ENCODE data around the gene LBHD1.
"Not testable (repeated sequence)": the region's sequence is repeated elsewhere in the genome, so short reads cannot be mapped to it uniquely, and the experiment has no call there.

The LBHD1 gene

DNA sequence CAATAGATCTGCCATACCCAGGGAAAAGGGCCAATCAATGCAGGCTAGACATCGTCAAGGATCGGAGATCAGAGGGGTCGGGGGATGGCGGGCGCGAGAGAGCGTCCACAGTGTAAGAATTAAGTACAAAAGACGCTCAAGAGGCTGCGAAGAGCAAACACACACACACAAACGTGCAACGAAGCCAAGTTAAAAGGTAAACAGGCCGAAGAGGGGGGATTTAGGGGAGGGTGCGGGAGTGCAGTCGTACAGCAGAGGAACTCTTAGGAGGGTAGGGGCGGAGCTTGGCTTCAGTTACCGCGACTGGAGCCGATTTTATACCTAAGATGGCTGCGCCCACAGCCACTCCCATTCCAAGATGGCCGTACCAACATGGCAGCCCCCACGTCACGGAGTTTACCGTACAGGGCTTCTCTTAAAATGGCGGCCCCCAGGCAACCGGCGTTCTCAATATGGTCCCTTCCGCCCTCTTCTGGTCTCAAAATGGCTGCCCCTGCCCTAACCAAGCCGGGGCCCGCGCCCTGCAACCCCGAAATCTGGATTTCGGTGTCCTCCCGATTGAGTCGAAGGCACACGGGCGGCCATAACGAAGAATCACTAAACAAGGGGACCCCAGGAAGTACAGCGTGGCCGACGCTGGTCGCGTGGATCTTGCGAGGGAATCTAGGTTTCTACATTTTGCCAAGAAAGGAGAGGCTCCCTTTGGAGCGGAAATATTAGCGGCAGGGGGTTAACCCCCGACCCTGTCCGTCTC lies 37.4 kb upstream of the LBHD1 start:
- Histone ChIP-seq H3K9me3 (ENCODE audit: control insufficient read depth, low read length) (no peaks in the 10 kb centered on the region), H3K36me3 (ENCODE audit: control insufficient read depth, insufficient read depth, low read length) (peaks cover 66% of the 10 kb centered on the region), H3K4me1 (ENCODE audit: control insufficient read depth, insufficient read depth, low read length, poor library complexity, severe bottlenecking) (peaks cover 3% of the 10 kb centered on the region), H3K27ac (ENCODE audit: low read depth, low read length, severe bottlenecking) (peak overlapping the region; percentile 98), H3K4me3 (ENCODE audit: extremely low read depth, insufficient read depth, low read length, poor library complexity, severe bottlenecking) (peak overlapping the region; percentile 35)
- WGBS, 2 experiments (ENCODE audit: insufficient coverage in 2 of 2) = 16 to 17% methylated on average over 42 to 45 of the region's 47 CpGs

- Histone ChIP-seq H3K4me1 (ENCODE audit: control insufficient read depth, insufficient read depth, low read length, poor library complexity, severe bottlenecking) (peaks cover 3% of the 10 kb centered on the region), H3K27ac (ENCODE audit: low read depth, low read length, severe bottlenecking) (peak overlapping the region; percentile 98), H3K36me3 (ENCODE audit: control insufficient read depth, insufficient read depth, low read length) (peaks cover 63% of the 10 kb centered on the region), H3K9me3 (ENCODE audit: control insufficient read depth, low read length) (no peaks in the 10 kb centered on the region), H3K4me3 (ENCODE audit: extremely low read depth, insufficient read depth, low read length, poor library complexity, severe bottlenecking) (peak overlapping the region; percentile 35)
- 53 to 54% methylated on average over 3 to 7 of the region's 7 CpGs for WGBS, 2 experiments (ENCODE audit: insufficient coverage in 2 of 2)
Observed at GRCh38 chr11:62708793-62709192, 36.7 kb upstream of the LBHD1 start.

DNA sequence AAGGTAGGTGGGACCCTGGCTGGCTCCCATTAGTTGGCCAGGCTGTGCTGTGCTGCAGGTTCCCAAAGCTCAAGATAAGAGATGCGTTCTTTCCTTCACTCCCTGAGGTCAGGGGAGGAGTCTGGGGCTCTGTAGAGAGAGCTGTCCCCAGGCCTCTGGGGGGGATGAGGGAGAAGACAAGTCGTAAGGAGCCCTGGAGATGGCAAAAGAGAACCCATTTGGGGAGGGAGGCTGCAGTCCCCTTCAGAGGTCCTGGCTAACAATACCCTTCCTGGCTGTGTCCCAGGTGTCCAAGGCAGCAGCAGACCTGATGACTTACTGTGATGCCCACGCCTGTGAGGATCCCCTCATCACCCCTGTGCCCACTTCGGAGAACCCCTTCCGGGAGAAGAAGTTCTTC lies 36.3 kb upstream of the LBHD1 start:
- Histone ChIP-seq H3K36me3 (ENCODE audit: control insufficient read depth, insufficient read depth, low read length) (peaks cover 60% of the 10 kb centered on the region), H3K9me3 (ENCODE audit: control insufficient read depth, low read length) (no peaks in the 10 kb centered on the region), H3K4me3 (ENCODE audit: extremely low read depth, insufficient read depth, low read length, poor library complexity, severe bottlenecking) (no peak overlapping the region), H3K4me1 (ENCODE audit: control insufficient read depth, insufficient read depth, low read length, poor library complexity, severe bottlenecking) (peaks cover 3% of the 10 kb centered on the region), H3K27ac (ENCODE audit: low read depth, low read length, severe bottlenecking) (peak overlapping the region; percentile 98)
- 91 to 93% methylated on average over 4 to 5 of the region's 5 CpGs for WGBS, 2 experiments (ENCODE audit: insufficient coverage in 2 of 2)

GRCh38 chr11:62707277-62707861 lies 35.3 kb upstream of the LBHD1 start, which contains the start of the genes BSCL2 and GNG3:
TSS of gene BSCL2 (minus strand) at chr11:62707424. CDS start at chr11:62707195, 229 bp downstream.
TSS of gene GNG3 (plus strand) at chr11:62707676. CDS start at chr11:62708296, 620 bp downstream.
- Histone ChIP-seq H3K9me3 (ENCODE audit: control insufficient read depth, low read length) (no peaks in the 10 kb centered on the region), H3K4me3 (ENCODE audit: extremely low read depth, insufficient read depth, low read length, poor library complexity, severe bottlenecking) (peak within 1 kb of the TSS; percentile 51), H3K27ac (ENCODE audit: low read depth, low read length, severe bottlenecking) (peak within 1 kb of the TSS; percentile 92), H3K4me1 (ENCODE audit: control insufficient read depth, insufficient read depth, low read length, poor library complexity, severe bottlenecking) (peaks cover 3% of the 10 kb centered on the region), H3K36me3 (ENCODE audit: control insufficient read depth, insufficient read depth, low read length) (peaks cover 60% of the 10 kb centered on the region)
- WGBS, 2 experiments (ENCODE audit: insufficient coverage in 2 of 2) = 10 to 11% methylated on average over 7 to 9 of the region's 10 CpGs

DNA sequence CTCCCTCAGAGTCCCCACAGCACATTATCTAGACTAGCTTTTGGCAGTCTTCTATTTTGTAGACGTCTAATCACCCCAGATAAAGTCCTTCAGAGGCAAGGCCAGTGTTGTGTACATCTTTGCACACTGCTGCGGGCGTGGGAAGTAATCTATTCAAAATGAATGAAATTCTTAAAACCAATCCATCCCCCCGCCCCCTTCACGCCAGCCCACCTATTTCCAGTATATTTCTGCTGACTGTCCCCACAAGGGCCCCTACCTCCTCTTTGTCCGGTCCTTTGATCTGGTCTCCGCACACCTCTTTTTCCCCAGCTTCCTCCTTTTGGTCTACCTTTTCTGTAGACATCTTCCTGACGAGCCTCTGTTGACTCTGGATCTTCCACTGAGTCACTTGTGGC lies 34.8 kb upstream of the LBHD1 start:
- peak overlapping the region; percentile 92 for H3K27ac ChIP-seq (ENCODE audit: low read depth, low read length, severe bottlenecking)
- peaks cover 3% of the 10 kb centered on the region for H3K4me1 ChIP-seq (ENCODE audit: control insufficient read depth, insufficient read depth, low read length, poor library complexity, severe bottlenecking)
- H3K36me3 ChIP-seq (ENCODE audit: control insufficient read depth, insufficient read depth, low read length) = peaks cover 60% of the 10 kb centered on the region
- H3K4me3 ChIP-seq (ENCODE audit: extremely low read depth, insufficient read depth, low read length, poor library complexity, severe bottlenecking) = peak overlapping the region; percentile 51
- WGBS, 2 experiments (ENCODE audit: insufficient coverage in 2 of 2) = 12 to 15% methylated on average over 5 to 6 of the region's 8 CpGs
- H3K9me3 ChIP-seq (ENCODE audit: control insufficient read depth, low read length) = no peaks in the 10 kb centered on the region

GRCh38 chr11:62705880-62706849 lies 34.1 kb upstream of the LBHD1 start:
- peaks cover 3% of the 10 kb centered on the region for H3K4me1 ChIP-seq (ENCODE audit: control insufficient read depth, insufficient read depth, low read length, poor library complexity, severe bottlenecking)
- H3K27ac ChIP-seq (ENCODE audit: low read depth, low read length, severe bottlenecking) = peak overlapping the region; percentile 92
- peak overlapping the region; percentile 51 for H3K4me3 ChIP-seq (ENCODE audit: extremely low read depth, insufficient read depth, low read length, poor library complexity, severe bottlenecking)
- WGBS, 2 experiments (ENCODE audit: insufficient coverage in 2 of 2) = 0 to 1% methylated on average over 52 to 71 of the region's 73 CpGs
- H3K36me3 ChIP-seq (ENCODE audit: control insufficient read depth, insufficient read depth, low read length) = peaks cover 60% of the 10 kb centered on the region
- no peaks in the 10 kb centered on the region for H3K9me3 ChIP-seq (ENCODE audit: control insufficient read depth, low read length)

GRCh38 chr11:62705413-62705812 lies 33.3 kb upstream of the LBHD1 start:
- Histone ChIP-seq H3K4me3 (ENCODE audit: extremely low read depth, insufficient read depth, low read length, poor library complexity, severe bottlenecking) (peak overlapping the region; percentile 51), H3K27ac (ENCODE audit: low read depth, low read length, severe bottlenecking) (peak overlapping the region; percentile 80), H3K36me3 (ENCODE audit: control insufficient read depth, insufficient read depth, low read length) (peaks cover 60% of the 10 kb centered on the region), H3K4me1 (ENCODE audit: control insufficient read depth, insufficient read depth, low read length, poor library complexity, severe bottlenecking) (peaks cover 3% of the 10 kb centered on the region), H3K9me3 (ENCODE audit: control insufficient read depth, low read length) (no peaks in the 10 kb centered on the region)
- 75 to 88% methylated on average over 5 to 6 of the region's 7 CpGs for WGBS, 2 experiments (ENCODE audit: insufficient coverage in 2 of 2)

DNA sequence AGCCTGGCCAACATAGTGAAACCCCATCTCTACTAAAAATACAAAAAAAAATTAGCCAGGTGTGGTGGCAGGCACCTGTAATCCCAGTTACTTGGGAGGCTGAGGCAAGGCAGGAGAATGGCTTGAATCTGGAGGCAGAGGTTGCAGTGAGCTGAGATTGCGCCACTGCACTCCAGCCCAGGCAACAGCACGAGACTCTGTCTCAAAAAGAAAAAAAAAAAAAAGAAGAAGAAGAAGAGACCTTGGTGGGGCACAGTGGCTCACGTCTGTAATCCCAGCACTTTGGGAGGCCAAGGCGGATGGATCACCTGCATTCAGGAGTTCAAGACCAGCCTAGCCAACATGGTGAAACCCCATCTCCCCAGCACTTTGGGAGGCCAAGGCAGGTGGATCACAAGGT lies 31.9 kb upstream of the LBHD1 start:
- WGBS, 2 experiments (ENCODE audit: insufficient coverage in 2 of 2) = 90 to 100% methylated on average over 2 of the region's 4 CpGs

DNA sequence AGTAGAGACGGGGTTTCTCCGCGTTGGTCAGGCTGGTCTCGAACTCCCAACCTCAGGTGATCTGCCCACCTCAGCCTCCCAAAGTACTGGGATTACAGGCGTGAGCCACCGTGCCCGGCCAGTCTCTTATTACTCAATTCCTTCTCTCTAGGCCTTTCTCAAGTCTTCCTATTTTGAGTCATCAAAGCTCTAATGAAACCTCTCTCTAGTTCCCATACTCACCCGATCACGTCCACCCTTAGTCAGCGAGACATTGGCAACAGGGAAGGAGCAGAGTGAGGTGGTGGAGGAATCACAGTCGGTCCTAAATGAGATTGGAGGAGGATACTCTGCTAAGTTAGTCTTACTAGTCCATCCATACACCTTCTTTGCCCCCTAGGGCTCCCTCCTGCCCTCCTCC lies 30.2 kb upstream of the LBHD1 start:
- peaks cover 59% of the 10 kb centered on the region for H3K36me3 ChIP-seq (ENCODE audit: control insufficient read depth, insufficient read depth, low read length)
- 95 to 98% methylated on average over 4 of the region's 11 CpGs for WGBS, 2 experiments (ENCODE audit: insufficient coverage in 2 of 2)
- H3K27ac ChIP-seq (ENCODE audit: low read depth, low read length, severe bottlenecking) = no peak overlapping the region
- no peaks in the 10 kb centered on the region for H3K4me1 ChIP-seq (ENCODE audit: control insufficient read depth, insufficient read depth, low read length, poor library complexity, severe bottlenecking)
- no peaks in the 10 kb centered on the region for H3K9me3 ChIP-seq (ENCODE audit: control insufficient read depth, low read length)
- H3K4me3 ChIP-seq (ENCODE audit: extremely low read depth, insufficient read depth, low read length, poor library complexity, severe bottlenecking) = no peak overlapping the region

More for the DNA sequence above, 31.9 kb upstream of the LBHD1 start:
- not testable (repeated sequence) for H3K27ac ChIP-seq (ENCODE audit: low read depth, low read length, severe bottlenecking); H3K9me3 ChIP-seq (ENCODE audit: control insufficient read depth, low read length); H3K4me3 ChIP-seq (ENCODE audit: extremely low read depth, insufficient read depth, low read length, poor library complexity, severe bottlenecking); H3K4me1 ChIP-seq (ENCODE audit: control insufficient read depth, insufficient read depth, low read length, poor library complexity, severe bottlenecking)
- H3K36me3 ChIP-seq (ENCODE audit: control insufficient read depth, insufficient read depth, low read length) = peaks cover 66% of the 10 kb centered on the region

DNA sequence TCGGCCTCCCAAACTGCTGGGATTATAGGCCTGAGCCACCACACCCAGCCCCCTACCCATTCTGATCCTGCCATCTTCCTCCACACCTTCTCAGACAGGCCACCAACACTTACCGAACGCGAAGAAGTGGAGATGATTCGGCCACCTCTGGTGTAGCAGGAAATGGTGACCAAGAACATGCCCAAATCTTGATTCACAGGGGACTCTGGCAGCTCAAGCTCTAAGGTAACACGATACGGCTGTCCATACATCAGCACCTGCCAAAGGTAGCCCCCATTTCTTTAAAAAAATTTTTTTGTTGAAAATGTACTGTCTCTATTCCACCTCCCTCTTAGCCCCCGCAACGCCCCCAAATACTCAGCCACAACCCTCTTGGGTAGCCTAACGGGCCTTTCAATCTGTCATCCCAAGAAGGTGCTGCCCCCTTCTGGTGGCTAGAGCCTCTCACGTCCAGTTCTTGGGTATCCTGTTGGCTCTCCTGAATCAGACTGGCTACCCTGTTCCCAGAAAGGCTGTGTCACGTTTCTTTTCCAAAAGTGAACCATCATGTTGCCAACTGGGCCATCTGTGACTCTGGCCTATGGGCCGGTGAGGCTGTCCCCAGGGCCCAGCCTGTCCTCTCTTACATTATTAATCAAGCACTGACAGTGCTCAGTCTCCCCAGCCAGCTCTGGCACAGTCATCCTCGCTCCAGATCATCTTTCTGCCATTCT lies 22.5 kb upstream of the LBHD1 start:
- Histone ChIP-seq H3K27ac (ENCODE audit: low read depth, low read length, severe bottlenecking) (no peak overlapping the region), H3K4me3 (ENCODE audit: extremely low read depth, insufficient read depth, low read length, poor library complexity, severe bottlenecking) (no peak overlapping the region), H3K36me3 (ENCODE audit: control insufficient read depth, insufficient read depth, low read length) (peaks cover 54% of the 10 kb centered on the region), H3K4me1 (ENCODE audit: control insufficient read depth, insufficient read depth, low read length, poor library complexity, severe bottlenecking) (peaks cover 7% of the 10 kb centered on the region), H3K9me3 (ENCODE audit: control insufficient read depth, low read length) (no peaks in the 10 kb centered on the region)
- WGBS, 2 experiments (ENCODE audit: insufficient coverage in 2 of 2) = 72 to 80% methylated on average over 12 to 13 of the region's 14 CpGs

Data from mesodermal cell (in vitro differentiated cells).